Measurements from ENCODE around the gene PHF5A.

GRCh38 chr22:41508770-41509170 is 40.3 kb upstream of the PHF5A start:
- no peak for TF ChIP-seq EZH2 (IDR thresholded peaks at IDR 0.05; ENCODE audit: borderline replicate concordance, insufficient read depth, low read depth, low read length, poor library complexity, severe bottlenecking)
- TF ChIP-seq, protein P1, sequence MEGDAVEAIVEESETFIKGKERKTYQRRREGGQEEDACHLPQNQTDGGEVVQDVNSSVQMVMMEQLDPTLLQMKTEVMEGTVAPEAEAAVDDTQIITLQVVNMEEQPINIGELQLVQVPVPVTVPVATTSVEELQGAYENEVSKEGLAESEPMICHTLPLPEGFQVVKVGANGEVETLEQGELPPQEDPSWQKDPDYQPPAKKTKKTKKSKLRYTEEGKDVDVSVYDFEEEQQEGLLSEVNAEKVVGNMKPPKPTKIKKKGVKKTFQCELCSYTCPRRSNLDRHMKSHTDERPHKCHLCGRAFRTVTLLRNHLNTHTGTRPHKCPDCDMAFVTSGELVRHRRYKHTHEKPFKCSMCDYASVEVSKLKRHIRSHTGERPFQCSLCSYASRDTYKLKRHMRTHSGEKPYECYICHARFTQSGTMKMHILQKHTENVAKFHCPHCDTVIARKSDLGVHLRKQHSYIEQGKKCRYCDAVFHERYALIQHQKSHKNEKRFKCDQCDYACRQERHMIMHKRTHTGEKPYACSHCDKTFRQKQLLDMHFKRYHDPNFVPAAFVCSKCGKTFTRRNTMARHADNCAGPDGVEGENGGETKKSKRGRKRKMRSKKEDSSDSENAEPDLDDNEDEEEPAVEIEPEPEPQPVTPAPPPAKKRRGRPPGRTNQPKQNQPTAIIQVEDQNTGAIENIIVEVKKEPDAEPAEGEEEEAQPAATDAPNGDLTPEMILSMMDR (IDR thresholded peaks at IDR 0.05) = no peak
